Measurements from ENCODE around the gene SEC14L5.

Gene SEC14L5

GRCh38 chr16:4984174-4984990 lies 26.3 kb downstream of the SEC14L5 start:
- DNase-seq (ENCODE audit: low read depth in 1 of 2, low spot score in 1 of 2): no peak

- no peak for DNase-seq (ENCODE audit: low read depth in 1 of 2, low spot score in 1 of 2)
Measured at GRCh38 chr16:4987250-4987579, 29.1 kb downstream of the SEC14L5 start.

DNA sequence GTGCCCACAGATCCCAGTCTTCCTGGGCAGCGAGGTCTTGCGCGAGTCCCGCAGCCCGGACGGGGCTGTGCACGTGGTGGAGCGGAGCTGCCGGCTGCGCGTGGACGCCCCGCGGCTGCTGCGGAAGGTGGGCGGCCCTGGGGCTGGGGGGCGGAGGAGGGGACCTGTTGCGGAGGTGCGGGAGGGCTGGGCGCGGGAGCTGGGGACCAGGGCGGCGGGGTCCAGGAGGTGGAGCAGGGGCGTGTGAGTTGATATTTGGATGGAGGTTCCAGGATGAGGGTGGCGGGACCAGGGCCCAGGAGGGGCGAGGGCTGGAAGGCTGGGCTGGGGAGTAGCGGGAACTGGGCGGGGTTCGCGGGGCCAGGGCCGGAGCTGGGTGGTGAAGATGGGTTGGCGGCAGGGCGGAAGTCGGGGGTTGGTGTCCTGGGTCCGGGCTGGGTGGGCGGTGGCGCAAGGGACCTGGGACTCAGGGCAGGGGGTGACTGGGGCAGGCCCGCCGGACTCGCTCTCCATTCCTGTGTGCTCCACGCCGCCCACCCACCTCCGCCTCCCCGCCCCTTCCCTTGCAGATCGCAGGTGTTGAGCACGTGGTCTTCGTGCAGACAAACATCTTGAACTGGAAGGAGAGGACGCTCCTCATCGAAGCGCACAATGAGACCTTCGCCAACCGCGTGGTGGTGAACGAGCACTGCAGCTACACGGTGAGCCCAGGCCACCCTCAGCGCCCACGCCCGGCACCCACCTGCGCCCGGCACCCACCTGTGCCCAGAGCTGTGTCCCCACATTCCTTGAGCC lies 29.6 kb downstream of the SEC14L5 start:
- DNase-seq (ENCODE audit: low read depth in 1 of 2, low spot score in 1 of 2): no peak

GRCh38 chr16:4988647-4989046 lies 30.5 kb downstream of the SEC14L5 start:
- DNase-seq (ENCODE audit: low read depth in 1 of 2, low spot score in 1 of 2): no peak

DNA sequence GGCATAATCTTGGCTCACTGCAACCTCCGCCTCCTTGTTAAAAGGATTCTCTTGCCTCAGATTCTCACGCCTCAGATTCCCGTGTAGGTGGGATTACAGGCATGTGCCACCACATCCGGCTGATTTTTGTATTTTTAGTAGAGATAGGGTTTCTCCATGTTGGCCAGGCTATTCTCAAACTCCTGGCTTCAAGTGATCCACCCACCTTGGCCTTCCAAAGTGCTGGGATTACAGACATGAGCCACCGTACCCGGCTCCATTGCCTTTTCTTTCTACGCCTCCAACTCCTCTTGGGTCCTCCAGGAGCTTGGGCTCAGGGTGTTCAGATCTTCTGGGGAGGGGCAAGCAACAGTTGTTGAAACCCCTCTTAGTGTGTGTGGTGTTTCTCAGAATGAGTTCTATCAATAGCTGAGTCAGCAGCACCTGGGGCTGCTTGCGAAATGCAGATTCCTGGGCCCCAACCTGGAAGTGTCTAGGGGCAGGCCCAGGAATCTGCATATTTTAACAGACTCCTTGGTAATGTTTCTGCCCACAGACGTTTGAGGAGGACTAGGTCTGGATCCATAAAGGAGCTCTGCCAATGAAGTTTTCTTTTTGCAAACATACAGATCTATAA lies 31.4 kb downstream of the SEC14L5 start:
- no peak for DNase-seq (ENCODE audit: low read depth in 1 of 2, low spot score in 1 of 2)

GRCh38 chr16:4990415-4990814 lies 32.3 kb downstream of the SEC14L5 start:
- no peak for DNase-seq (ENCODE audit: low read depth in 1 of 2, low spot score in 1 of 2)

- DNase-seq (ENCODE audit: low read depth in 1 of 2, low spot score in 1 of 2): no peak
Measured at GRCh38 chr16:4991754-4992153, 33.6 kb downstream of the SEC14L5 start.

- DNase-seq (ENCODE audit: low read depth in 1 of 2, low spot score in 1 of 2): no peak
Measured at GRCh38 chr16:4994719-4995434, 36.7 kb downstream of the SEC14L5 start.

GRCh38 chr16:5000573-5001001 lies 42.5 kb downstream of the SEC14L5 start:
- no peak for DNase-seq (ENCODE audit: low read depth in 1 of 2, low spot score in 1 of 2)

GRCh38 chr16:5001571-5001970 lies 43.4 kb downstream of the SEC14L5 start:
- DNase-seq (ENCODE audit: low read depth in 1 of 2, low spot score in 1 of 2): no peak

DNA sequence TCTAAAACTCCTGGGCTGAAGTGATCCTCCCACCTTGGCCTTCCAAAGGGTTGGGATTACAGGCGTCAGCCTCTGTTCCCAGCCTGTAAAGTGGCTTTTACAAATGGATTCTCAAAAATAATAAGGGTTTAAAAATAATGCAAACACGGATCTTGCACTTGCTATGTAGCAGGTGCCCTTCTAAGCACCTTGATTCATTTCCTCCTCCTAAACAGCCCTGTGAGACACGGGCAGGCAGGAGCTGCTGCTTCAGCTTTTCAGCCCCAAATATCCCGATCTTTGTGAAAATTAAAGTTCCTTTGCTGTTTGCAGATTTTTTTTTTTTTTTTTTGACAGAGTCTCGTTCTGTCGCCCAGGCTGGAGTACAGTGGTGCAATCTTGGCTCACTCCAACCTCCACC lies 43.9 kb downstream of the SEC14L5 start:
- no peak for DNase-seq (ENCODE audit: low read depth in 1 of 2, low spot score in 1 of 2)

- DNase-seq (ENCODE audit: low read depth in 1 of 2, low spot score in 1 of 2): no peak
Measured at GRCh38 chr16:5002699-5003143, 44.6 kb downstream of the SEC14L5 start.

DNA sequence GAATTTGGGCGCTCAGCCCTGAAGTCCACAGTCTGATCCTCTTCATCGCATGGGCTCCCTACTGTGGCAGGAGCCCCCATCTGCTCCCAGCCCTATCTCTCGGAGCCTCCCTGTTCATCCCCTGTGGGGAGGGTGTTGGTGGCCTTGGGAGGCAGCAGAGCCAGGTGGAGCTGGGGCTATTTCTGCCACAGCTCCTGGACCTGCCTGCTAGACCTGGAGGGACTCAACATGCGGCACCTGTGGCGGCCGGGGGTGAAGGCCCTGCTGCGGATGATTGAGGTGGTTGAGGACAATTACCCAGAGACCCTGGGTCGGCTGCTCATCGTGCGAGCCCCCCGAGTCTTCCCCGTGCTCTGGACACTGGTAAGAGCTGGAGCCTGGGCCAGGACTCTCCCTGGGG lies 45.1 kb downstream of the SEC14L5 start:
- no peak for DNase-seq (ENCODE audit: low read depth in 1 of 2, low spot score in 1 of 2)

GRCh38 chr16:5003828-5004227 lies 45.7 kb downstream of the SEC14L5 start:
- DNase-seq (ENCODE audit: low read depth in 1 of 2, low spot score in 1 of 2): no peak

DNA sequence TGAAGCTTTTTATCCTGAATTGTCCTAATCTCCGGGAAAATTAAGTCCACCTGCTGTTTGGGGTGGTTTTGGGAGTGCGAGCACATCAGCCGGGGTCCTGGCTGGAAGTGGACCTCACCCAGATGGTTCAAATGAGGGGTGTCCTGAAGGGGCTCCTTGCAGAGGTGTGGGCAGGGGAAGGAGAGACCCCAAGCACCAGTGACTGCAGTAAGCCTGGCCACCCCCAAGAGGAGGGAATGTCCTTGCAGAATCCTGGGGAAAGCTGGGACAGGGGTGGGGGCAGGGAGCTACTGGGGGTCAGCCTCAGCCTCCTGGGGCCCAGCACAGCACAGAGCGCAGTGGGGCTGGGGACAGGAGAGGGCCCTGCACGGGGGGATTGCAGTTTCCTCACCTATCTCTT lies 46.2 kb downstream of the SEC14L5 start:
- DNase-seq (ENCODE audit: low read depth in 1 of 2, low spot score in 1 of 2): no peak

GRCh38 chr16:5005916-5006315 lies 47.8 kb downstream of the SEC14L5 start:
- no peak for DNase-seq (ENCODE audit: low read depth in 1 of 2, low spot score in 1 of 2)

DNA sequence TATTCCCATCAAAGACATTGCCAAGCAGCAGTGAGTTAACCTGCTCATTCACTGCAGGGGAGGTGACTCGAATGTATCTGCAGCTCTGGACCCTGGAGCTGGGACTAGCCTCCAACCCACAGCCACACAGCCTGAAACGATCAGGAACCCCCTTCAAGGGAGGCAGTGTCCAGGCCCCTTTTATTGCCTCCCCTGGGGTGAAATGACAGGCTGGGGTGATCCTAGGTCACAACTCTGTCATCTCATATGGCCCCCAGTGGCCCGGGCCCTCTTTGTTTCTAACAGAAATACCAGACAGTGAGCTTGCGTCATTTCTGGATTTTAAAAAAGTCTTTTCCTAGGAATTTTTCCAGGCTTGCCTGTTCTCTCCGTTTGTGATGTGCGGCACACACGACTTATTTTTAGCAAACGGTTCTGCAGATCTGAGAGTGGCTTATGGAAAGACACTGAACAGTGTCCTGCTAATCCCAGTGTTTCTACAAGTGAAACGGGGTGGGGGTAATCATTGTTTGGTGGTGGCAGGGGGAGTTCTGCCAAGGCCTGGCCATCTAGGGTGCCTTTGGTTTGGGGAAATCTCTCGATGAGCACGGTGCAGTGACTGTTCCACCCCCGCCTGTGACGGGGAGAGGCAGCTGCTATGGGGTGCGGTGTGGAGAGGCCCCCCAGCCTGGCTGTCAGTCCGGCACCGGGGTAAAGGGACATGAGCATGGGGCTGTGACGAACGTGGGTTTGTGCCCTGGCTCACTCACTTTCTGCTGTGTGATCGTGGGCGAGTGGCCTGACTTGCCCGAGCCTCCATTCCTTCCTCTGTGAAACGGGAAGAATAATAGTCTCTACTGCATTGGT lies 48.4 kb downstream of the SEC14L5 start:
- no peak for DNase-seq (ENCODE audit: low read depth in 1 of 2, low spot score in 1 of 2)

DNA sequence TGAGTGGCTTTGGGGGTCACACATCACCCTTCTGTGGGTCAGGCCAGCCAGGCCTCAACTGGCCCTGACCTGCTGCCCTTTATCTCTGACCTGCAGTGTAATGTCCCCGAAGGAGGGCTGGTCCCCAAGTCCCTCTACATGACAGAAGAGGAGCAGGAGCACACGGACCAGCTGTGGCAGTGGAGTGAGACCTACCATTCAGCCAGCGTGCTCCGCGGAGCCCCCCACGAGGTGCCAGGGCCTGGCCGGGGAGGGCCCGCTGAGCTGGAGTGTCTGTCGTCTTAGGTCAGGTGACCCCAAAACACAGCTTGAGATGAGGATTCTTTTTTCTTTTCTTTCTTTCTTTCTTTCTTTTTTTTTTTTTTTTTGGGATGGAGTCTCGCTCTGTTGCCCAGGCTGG lies 49.1 kb downstream of the SEC14L5 start:
- no peak for DNase-seq (ENCODE audit: low read depth in 1 of 2, low spot score in 1 of 2)

GRCh38 chr16:5008311-5008731 lies 50.2 kb downstream of the SEC14L5 start:
- no peak for DNase-seq (ENCODE audit: low read depth in 1 of 2, low spot score in 1 of 2)

- no peak for DNase-seq (ENCODE audit: low read depth in 1 of 2, low spot score in 1 of 2)
Measured at GRCh38 chr16:5010576-5011329, 52.6 kb downstream of the SEC14L5 start.

Data from stimulated activated CD4-positive, alpha-beta T cell treated with anti-CD3 and anti-CD28 coated beads, Interleukin-15, amount 100 ng/mL, for 1 hour (primary cell).